K562 (cell line): ENCODE results near the gene LRRC26. TPM values are rescaled to one million over a fixed set of nuclear protein-coding genes. Genes with fewer than 3 reads are reported as not detected.

Experiments
- ARID4B ChIP-seq: sonication (generic); formaldehyde crosslinking; IDR thresholded peaks from 2 replicates; pipeline ENCODE4 v1.8.0; 2022; ENCODE audit warnings: mild to moderate bottlenecking, missing genetic modification reagents
- ARNT ChIP-seq, 2 experiments: fragments of 450-650 bp; IDR thresholded peaks; 2 replicates each; pipeline ENCODE4 v1.6.1; 2016; ENCODE audit warnings: mild to moderate bottlenecking in 1 of 2
- BRCA1 ChIP-seq, 2 experiments: fragments of 450-650 bp in 1 of 2; sonication (generic) in 1 of 2; formaldehyde crosslinking in 1 of 2; IDR thresholded peaks; 2 replicates each; pipeline versions ENCODE4 v1.5.0 to v1.6.1; 2017 to 2020; ENCODE audit warnings: mild to moderate bottlenecking in 1 of 2, missing genetic modification reagents in 1 of 2
- CREBBP ChIP-seq: IDR thresholded peaks from one replicate; pipeline ENCODE4 v1.6.1; 2012; ENCODE audit warnings: low read depth, mild to moderate bottlenecking, control low read depth, inconsistent platforms, low read length
- E2F6 ChIP-seq, 2 experiments: IDR thresholded peaks; 2 replicates each; pipeline ENCODE4 v1.6.1; 2011; ENCODE audit warnings: borderline replicate concordance in 1 of 2, control low read depth in 1 of 2, low read depth in 1 of 2, low read length in 1 of 2, mild to moderate bottlenecking in 1 of 2, mixed read lengths in 1 of 2, moderate library complexity in 1 of 2; ENCODE audit not compliant: insufficient read depth in 1 of 2, insufficient read length in 1 of 2, poor library complexity in 1 of 2, severe bottlenecking in 1 of 2; ENCODE audit errors: extremely low read depth in 1 of 2
- IRF1 ChIP-seq: sonication (generic); formaldehyde crosslinking; IDR thresholded peaks from 2 replicates; pipeline ENCODE4 v1.8.0; 2022; ENCODE audit warnings: missing genetic modification reagents, mild to moderate bottlenecking, borderline replicate concordance
- MECOM ChIP-seq: fragments of 250-450 bp; sonication (Bioruptor Pico); IDR thresholded peaks from 2 replicates; pipeline ENCODE4 v1.8.0; 2022; ENCODE audit warnings: inconsistent platforms
- POLR2G ChIP-seq: fragments of 200-400 bp; formaldehyde crosslinking; IDR thresholded peaks from 2 replicates; pipeline ENCODE4 v1.6.1; 2017; ENCODE audit warnings: low read depth, mild to moderate bottlenecking, antibody characterized with exemption, low read length, moderate library complexity
- SREBF2 ChIP-seq: sonication (generic); formaldehyde crosslinking; IDR thresholded peaks from 2 replicates; pipeline ENCODE4 v1.4.0; 2020; ENCODE audit warnings: mild to moderate bottlenecking, missing genetic modification reagents
- ZNF830 ChIP-seq: fragments of 250-450 bp; sonication (Bioruptor Pico); IDR thresholded peaks from 2 replicates; pipeline ENCODE4 v1.5.0; 2021; ENCODE audit warnings: mild to moderate bottlenecking
- polyA plus RNA-seq, 8 experiments: library from polyadenylated mRNA; depleted of rRNA in 4 of 8; stranded (reverse) in 5 of 8; unstranded in 3 of 8; fragments of >200 nt; fragmentation: Nextera tagmentation in 2 of 8; fragmentation: Illumina TruSeq in 1 of 8; extraction: Ambion mirVana in 2 of 8; extraction: Trizol in 1 of 8; gene quantifications; 2 replicates each; pipeline versions ENCODE4 v1.2.1 to v1.2.3, GENCODE V29; 2011 to 2014; ENCODE audit warnings: inconsistent platforms in 1 of 8, missing spikeins in 1 of 8
- total RNA-seq, 7 experiments: library from RNA; depleted of rRNA in 6 of 7; stranded (reverse); fragments of >200 nt in 6 of 7; fragmentation: Illumina TruSeq in 2 of 7; extraction: Trizol in 2 of 7; gene quantifications; 2 replicates each; pipeline versions ENCODE4 v1.2.1 to v1.2.3, GENCODE V29; 2011 to 2021; ENCODE audit warnings: low replicate concordance in 1 of 7
- TF ChIP-seq, protein P1 (sequence below), 3 experiments: IDR thresholded peaks in 2 of 3; conservative IDR thresholded peaks in 1 of 3; 2 replicates each; pipeline ENCODE4 v1.5.1; 2011 to 2012; ENCODE audit warnings: low read length in 3 of 3, mild to moderate bottlenecking in 3 of 3, control low read depth in 2 of 3, improper control_type of control experiment in 1 of 3, inconsistent platforms in 1 of 3, low read depth in 1 of 3, mixed read lengths in 1 of 3, moderate library complexity in 1 of 3; ENCODE audit not compliant: insufficient read depth in 2 of 3
- TF ChIP-seq, protein P2 (sequence below): fragments of 450-650 bp; IDR thresholded peaks from 2 replicates; pipeline ENCODE4 v1.6.1; 2017; ENCODE audit warnings: antibody characterized with exemption
- TF ChIP-seq, protein P3 (sequence below): fragments of 450-650 bp; formaldehyde crosslinking; conservative IDR thresholded peaks from 2 replicates; pipeline ENCODE4 v1.4.0; 2022; ENCODE audit warnings: mild to moderate bottlenecking, missing genetic modification characterization

The LRRC26 gene
- total and polyA plus RNA-seq, 9 of the 15 experiments (the other 6 are each of a cell fraction or from before 2014, with no cell fraction given): not detected

DNA sequence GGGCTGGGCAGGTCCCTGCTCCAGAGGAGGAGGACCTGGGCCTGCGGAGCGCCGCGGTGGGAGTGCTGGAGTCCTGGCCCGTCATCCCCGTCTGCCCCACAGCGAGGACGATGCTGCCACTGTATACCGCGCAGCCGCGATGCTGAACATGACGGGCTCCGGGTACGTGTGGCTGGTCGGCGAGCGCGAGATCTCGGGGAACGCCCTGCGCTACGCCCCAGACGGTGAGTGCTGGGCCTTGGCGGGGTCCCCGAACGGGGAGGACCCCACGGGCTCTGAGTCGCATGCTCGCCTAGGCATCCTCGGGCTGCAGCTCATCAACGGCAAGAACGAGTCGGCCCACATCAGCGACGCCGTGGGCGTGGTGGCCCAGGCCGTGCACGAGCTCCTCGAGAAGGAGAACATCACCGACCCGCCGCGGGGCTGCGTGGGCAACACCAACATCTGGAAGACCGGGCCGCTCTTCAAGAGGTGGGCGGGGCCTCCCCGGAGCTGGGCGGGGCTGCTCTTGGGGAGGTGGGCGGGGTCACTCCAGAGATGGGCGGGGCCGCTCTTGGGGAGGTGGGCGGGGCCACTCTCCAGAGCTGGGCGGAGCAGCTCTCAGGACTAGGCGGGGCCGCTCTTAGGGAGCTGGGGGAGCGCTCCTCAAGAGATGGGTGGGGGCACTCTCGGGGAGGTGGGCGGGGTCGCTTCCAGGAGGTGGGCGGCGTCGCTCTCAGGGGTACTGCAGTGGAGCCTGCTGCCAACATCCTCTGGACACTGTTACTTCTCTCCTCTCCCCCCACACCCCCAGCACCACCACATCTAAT is 13.1 kb downstream of the LRRC26 start (continued):
- TF ChIP-seq ARNT (IDR thresholded peaks at IDR 0.05) (no peak), ZNF830 (CRISPR knock-in tag) (no peak), IRF1 (CRISPR knock-in tag) (no peak), BRCA1 (IDR thresholded peaks at IDR 0.05) (no peak), BRCA1 (CRISPR knock-in tag; IDR thresholded peaks at IDR 0.05) (0 out of 2 replicates have a peak, but pooled peaks have one; percentile 22), ARID4B (CRISPR knock-in tag) (no peak), SREBF2 (CRISPR knock-in tag) (no peak), MECOM (CRISPR knock-in tag) (no peak), POLR2G (peak; percentile 43), CREBBP (no peak), E2F6 (IDR thresholded peaks at IDR 0.05; ENCODE audit: borderline replicate concordance in 1 of 2, extremely low read depth in 1 of 2, insufficient read depth in 1 of 2, insufficient read length in 1 of 2, low read depth in 1 of 2, low read length in 1 of 2, poor library complexity in 1 of 2, severe bottlenecking in 1 of 2) (peak in 1 of 2 experiments; percentile 50)
- TF ChIP-seq, protein P1, sequence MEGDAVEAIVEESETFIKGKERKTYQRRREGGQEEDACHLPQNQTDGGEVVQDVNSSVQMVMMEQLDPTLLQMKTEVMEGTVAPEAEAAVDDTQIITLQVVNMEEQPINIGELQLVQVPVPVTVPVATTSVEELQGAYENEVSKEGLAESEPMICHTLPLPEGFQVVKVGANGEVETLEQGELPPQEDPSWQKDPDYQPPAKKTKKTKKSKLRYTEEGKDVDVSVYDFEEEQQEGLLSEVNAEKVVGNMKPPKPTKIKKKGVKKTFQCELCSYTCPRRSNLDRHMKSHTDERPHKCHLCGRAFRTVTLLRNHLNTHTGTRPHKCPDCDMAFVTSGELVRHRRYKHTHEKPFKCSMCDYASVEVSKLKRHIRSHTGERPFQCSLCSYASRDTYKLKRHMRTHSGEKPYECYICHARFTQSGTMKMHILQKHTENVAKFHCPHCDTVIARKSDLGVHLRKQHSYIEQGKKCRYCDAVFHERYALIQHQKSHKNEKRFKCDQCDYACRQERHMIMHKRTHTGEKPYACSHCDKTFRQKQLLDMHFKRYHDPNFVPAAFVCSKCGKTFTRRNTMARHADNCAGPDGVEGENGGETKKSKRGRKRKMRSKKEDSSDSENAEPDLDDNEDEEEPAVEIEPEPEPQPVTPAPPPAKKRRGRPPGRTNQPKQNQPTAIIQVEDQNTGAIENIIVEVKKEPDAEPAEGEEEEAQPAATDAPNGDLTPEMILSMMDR (IDR thresholded peaks at IDR 0.05 in 2 of 3, conservative IDR thresholded peaks at IDR 0.05 in 1 of 3; ENCODE audit: insufficient read depth in 2 of 3, low read depth in 1 of 3, low read length in 3 of 3): no peak
- TF ChIP-seq, protein P2, sequence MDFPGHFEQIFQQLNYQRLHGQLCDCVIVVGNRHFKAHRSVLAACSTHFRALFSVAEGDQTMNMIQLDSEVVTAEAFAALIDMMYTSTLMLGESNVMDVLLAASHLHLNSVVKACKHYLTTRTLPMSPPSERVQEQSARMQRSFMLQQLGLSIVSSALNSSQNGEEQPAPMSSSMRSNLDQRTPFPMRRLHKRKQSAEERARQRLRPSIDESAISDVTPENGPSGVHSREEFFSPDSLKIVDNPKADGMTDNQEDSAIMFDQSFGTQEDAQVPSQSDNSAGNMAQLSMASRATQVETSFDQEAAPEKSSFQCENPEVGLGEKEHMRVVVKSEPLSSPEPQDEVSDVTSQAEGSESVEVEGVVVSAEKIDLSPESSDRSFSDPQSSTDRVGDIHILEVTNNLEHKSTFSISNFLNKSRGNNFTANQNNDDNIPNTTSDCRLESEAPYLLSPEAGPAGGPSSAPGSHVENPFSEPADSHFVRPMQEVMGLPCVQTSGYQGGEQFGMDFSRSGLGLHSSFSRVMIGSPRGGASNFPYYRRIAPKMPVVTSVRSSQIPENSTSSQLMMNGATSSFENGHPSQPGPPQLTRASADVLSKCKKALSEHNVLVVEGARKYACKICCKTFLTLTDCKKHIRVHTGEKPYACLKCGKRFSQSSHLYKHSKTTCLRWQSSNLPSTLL: no peak
- TF ChIP-seq, protein P3, sequence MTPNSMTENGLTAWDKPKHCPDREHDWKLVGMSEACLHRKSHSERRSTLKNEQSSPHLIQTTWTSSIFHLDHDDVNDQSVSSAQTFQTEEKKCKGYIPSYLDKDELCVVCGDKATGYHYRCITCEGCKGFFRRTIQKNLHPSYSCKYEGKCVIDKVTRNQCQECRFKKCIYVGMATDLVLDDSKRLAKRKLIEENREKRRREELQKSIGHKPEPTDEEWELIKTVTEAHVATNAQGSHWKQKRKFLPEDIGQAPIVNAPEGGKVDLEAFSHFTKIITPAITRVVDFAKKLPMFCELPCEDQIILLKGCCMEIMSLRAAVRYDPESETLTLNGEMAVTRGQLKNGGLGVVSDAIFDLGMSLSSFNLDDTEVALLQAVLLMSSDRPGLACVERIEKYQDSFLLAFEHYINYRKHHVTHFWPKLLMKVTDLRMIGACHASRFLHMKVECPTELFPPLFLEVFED (CRISPR knock-in tag): no peak
